NCI-H748 (cell line): Measurements from ENCODE around the gene MBD3L2.
A peak's percentile ranks its signal among the peaks of the same experiment; 100 is the strongest.
"Not testable (repeated sequence)": the region's sequence is repeated elsewhere in the genome, so short reads cannot be mapped to it uniquely, and the experiment has no call there.

Experiments used
- DNase-seq: peaks from one replicate; lab custom pipeline; 2025; ENCODE audit not compliant: unreplicated experiment; lab: John Stamatoyannopoulos, UW

Gene MBD3L2

GRCh38 chr19:7059977-7060376 lies 10.9 kb downstream of the MBD3L2 start:
- DNase-seq, result not testable (repeated sequence)

- no peak for DNase-seq
Observed at GRCh38 chr19:7063339-7063738, 14.2 kb downstream of the MBD3L2 start.

- no peak for DNase-seq
Observed at GRCh38 chr19:7063764-7064418, 14.8 kb downstream of the MBD3L2 start.

GRCh38 chr19:7067122-7067521 lies 18.0 kb downstream of the MBD3L2 start:
- peak; percentile 17 for DNase-seq

GRCh38 chr19:7067716-7068115 lies 18.6 kb downstream of the MBD3L2 start:
- DNase-seq, result no peak

- no peak for DNase-seq
Observed at GRCh38 chr19:7068599-7068998, 19.5 kb downstream of the MBD3L2 start.

GRCh38 chr19:7069042-7069903 lies 20.2 kb downstream of the MBD3L2 start, which contains the start of gene ZNF557:
TSS of gene ZNF557 (plus strand) at chr19:7069703. CDS start at chr19:7075075, 5,372 bp downstream.
- DNase-seq, result peak; percentile 91

- DNase-seq, result no peak
Observed at GRCh38 chr19:7069904-7070226, 20.7 kb downstream of the MBD3L2 start.

GRCh38 chr19:7072541-7072940 lies 23.4 kb downstream of the MBD3L2 start:
- no peak for DNase-seq

GRCh38 chr19:7074705-7075282 lies 25.7 kb downstream of the MBD3L2 start:
- DNase-seq, result no peak

GRCh38 chr19:7076151-7076550 lies 27.0 kb downstream of the MBD3L2 start:
- DNase-seq, result no peak

GRCh38 chr19:7078008-7078407 lies 28.9 kb downstream of the MBD3L2 start:
- no peak for DNase-seq

- DNase-seq, result no peak
Observed at GRCh38 chr19:7083076-7083956, 34.2 kb downstream of the MBD3L2 start.

- DNase-seq, result no peak
Observed at GRCh38 chr19:7088999-7089398, 39.9 kb downstream of the MBD3L2 start.

- DNase-seq, result no peak
Observed at GRCh38 chr19:7098096-7098495, 49.0 kb downstream of the MBD3L2 start.

GRCh38 chr19:7098701-7099596 lies 49.8 kb downstream of the MBD3L2 start:
- DNase-seq, result peak; percentile 96

- no peak for DNase-seq
Observed at GRCh38 chr19:7099597-7099921, 50.4 kb downstream of the MBD3L2 start.
